CD4-positive, alpha-beta T cell treated with Interleukin-6 at 100 ng/mL for 8 hours (primary cell): Measurements from ENCODE around the gene NUCKS1.

Experiments used
- DNase-seq: peaks from one replicate; pipeline ENCODE4 v3.0.0-alpha.2; 2020; ENCODE audit warnings: mixed read lengths, low spot score

NUCKS1 gene

GRCh38 chr1:205699416-205699815 is 50.6 kb downstream of the NUCKS1 start:
- DNase-seq, result no peak

- DNase-seq, result no peak
These were observed 51.1 kb downstream of the NUCKS1 start for GRCh38 chr1:205698921-205699320.

- DNase-seq, result no peak
These were observed 56.5 kb downstream of the NUCKS1 start for GRCh38 chr1:205693421-205693991.

- DNase-seq, result no peak
These were observed 57.6 kb downstream of the NUCKS1 start for GRCh38 chr1:205692423-205692822.

GRCh38 chr1:205690122-205690756 is 59.7 kb downstream of the NUCKS1 start:
- DNase-seq, result no peak

GRCh38 chr1:205689479-205689878 is 60.5 kb downstream of the NUCKS1 start:
- DNase-seq, result no peak

GRCh38 chr1:205688171-205689080 is 61.6 kb downstream of the NUCKS1 start:
- DNase-seq, result no peak

- DNase-seq, result no peak
These were observed 62.7 kb downstream of the NUCKS1 start for GRCh38 chr1:205687242-205687641.

GRCh38 chr1:205681364-205681763 is 68.6 kb downstream of the NUCKS1 start:
- DNase-seq, result no peak

GRCh38 chr1:205680073-205680851 is 69.7 kb downstream of the NUCKS1 start, which contains the start of gene SLC45A3:
SLC45A3 (minus strand) TSS chr1:205680509; CDS start chr1:205664656, 15,853 bp downstream.
- DNase-seq, result no peak

GRCh38 chr1:205678286-205679111 is 71.5 kb downstream of the NUCKS1 start:
- no peak for DNase-seq

- no peak for DNase-seq
These were observed 72.8 kb downstream of the NUCKS1 start for GRCh38 chr1:205677167-205677566.

- DNase-seq, result no peak
These were observed 73.4 kb downstream of the NUCKS1 start for GRCh38 chr1:205676597-205676996.

- no peak for DNase-seq
These were observed 74.0 kb downstream of the NUCKS1 start for GRCh38 chr1:205676002-205676401.

- DNase-seq, result no peak
These were observed 74.7 kb downstream of the NUCKS1 start for GRCh38 chr1:205675247-205675646.

GRCh38 chr1:205672970-205673369 is 77.0 kb downstream of the NUCKS1 start:
- DNase-seq, result no peak

GRCh38 chr1:205672395-205672889 is 77.5 kb downstream of the NUCKS1 start:
- no peak for DNase-seq

GRCh38 chr1:205670611-205671430 is 79.2 kb downstream of the NUCKS1 start:
- DNase-seq, result no peak

- no peak for DNase-seq
These were observed 79.9 kb downstream of the NUCKS1 start for GRCh38 chr1:205670150-205670446.
